DND-41 (cell line): ENCODE data around the gene B3GAT2.

Experiments
- EZH2 ChIP-seq: IDR thresholded peaks from 3 replicates; pipeline ENCODE4 v1.6.1; 2012; ENCODE audit warnings: borderline replicate concordance, low read depth, mild to moderate bottlenecking, moderate library complexity, low read length, inconsistent platforms; ENCODE audit not compliant: severe bottlenecking
- TF ChIP-seq, protein P1 (sequence below): IDR thresholded peaks from 2 replicates; pipeline ENCODE4 v1.5.1; 2012; ENCODE audit warnings: borderline replicate concordance, low read length, moderate library complexity, mild to moderate bottlenecking; ENCODE audit not compliant: poor library complexity, severe bottlenecking; ENCODE audit errors: extremely low read depth

DNA sequence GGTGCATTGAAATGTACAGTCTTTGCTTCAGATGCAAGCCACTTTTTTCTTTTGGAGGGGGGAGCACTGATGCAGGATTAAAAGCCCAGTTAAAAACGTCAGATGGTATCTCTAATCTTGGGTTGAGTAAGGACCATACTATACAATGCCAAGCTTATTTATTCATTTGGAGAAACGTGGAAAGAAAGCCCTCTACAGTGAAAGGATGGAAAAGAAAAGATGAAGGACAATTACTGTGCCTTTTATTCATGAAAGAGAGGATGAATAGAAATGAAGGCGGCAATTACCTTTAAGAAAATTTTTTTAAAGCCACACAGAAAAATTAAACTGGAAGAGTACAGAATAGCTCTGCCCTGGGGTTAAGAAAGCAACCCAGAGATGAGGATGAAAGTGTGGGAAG, 2.7 kb downstream of the B3GAT2 start:
- TF ChIP-seq, protein P1, sequence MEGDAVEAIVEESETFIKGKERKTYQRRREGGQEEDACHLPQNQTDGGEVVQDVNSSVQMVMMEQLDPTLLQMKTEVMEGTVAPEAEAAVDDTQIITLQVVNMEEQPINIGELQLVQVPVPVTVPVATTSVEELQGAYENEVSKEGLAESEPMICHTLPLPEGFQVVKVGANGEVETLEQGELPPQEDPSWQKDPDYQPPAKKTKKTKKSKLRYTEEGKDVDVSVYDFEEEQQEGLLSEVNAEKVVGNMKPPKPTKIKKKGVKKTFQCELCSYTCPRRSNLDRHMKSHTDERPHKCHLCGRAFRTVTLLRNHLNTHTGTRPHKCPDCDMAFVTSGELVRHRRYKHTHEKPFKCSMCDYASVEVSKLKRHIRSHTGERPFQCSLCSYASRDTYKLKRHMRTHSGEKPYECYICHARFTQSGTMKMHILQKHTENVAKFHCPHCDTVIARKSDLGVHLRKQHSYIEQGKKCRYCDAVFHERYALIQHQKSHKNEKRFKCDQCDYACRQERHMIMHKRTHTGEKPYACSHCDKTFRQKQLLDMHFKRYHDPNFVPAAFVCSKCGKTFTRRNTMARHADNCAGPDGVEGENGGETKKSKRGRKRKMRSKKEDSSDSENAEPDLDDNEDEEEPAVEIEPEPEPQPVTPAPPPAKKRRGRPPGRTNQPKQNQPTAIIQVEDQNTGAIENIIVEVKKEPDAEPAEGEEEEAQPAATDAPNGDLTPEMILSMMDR: no peak
- no peak for TF ChIP-seq EZH2
